Epithelial cell of prostate (primary cell): ENCODE results near the gene DRGX.

Experiments used
- DNase-seq: peaks from one replicate; pipeline ENCODE4 v3.0.0-alpha.2; 2011; ENCODE audit warnings: low read depth, low spot score
- H3K27ac ChIP-seq: fragments of 450-650 bp; 2 replicates; pipeline ENCODE4 v1.5.1; 2017; ENCODE audit warnings: mild to moderate bottlenecking

DRGX gene

DNA sequence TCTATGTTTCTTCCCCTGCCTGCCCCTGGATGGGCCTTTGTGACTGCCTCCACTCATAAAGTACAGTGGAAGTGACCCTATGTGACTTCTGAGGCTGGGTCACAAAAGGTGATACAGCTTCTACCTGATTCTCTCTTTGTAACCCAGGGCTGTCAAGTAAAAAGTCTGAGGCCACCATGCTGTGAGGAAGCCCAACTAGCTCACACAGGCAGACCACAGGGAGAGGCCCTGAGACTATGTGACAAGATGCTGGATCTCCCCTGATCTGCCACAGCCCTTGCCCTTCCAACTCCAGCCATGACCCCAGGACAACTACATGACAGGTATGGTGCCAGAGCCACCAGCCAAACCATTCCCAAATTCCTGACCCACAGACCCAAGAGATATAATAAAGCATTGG, 45.8 kb downstream of the DRGX start:
- DNase-seq = no peak
- H3K27ac ChIP-seq = no peak overlapping the region

DNA sequence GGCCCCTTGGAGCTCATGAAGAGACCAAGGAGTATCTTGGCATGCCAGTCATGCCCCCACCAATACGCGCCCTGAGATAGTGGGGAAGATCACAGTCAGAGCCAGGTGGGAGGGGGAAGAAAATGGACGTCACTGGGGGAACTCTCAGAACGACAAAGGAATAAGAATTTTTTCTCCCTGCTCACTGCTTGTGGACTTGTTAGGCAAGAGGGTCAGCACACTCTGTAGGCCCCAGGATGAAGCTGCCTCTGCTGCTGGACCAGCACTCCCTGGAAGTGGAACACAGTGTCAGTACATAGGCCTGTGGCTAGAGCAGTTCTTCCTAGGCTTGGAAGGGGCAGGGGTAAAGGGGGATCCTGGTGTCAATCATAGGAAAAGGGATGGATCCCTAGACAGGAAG, 46.5 kb downstream of the DRGX start:
- no peak for DNase-seq
- no peak overlapping the region for H3K27ac ChIP-seq

DNA sequence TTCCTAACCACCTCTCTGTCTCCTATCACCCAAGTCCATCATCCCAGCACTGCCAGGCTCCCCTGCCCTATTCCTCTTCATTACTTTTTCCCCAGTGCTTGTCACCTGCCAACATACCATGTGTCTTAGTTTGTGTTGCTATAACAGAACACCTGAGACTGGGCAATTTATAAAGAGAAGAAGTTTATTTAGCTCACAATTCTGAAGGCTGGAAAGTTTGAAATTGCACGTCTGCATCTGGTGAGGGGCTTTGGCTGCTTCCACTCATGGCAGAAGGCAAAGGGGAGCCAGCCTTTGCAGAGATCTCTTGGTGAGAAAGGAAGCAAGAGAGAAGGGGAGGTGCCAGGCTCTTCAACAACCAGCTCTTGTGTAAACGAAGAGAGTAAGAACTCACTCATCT, 47.3 kb downstream of the DRGX start:
- no peak overlapping the region for H3K27ac ChIP-seq
- DNase-seq = no peak

DNA sequence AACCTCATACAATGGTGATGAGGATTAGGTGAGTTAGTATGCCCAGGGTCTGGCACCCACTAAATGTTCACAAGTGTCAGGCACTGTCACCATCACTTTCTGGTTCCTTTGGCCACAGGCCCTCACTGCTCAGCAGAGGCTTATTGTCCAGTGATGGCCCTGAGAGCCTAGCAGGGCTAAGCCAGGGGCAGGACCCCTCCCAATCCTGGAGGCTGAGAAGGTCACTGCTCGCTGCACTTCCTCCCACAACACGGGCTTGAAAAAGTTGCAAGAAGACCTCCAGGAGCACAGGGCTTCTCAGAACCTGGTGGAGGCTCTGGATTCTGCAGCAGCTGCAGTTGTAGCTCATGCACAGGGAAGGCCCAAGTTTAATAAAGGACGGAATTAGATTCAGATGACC, 48.1 kb downstream of the DRGX start:
- DNase-seq = no peak
- H3K27ac ChIP-seq = no peak overlapping the region

DNA sequence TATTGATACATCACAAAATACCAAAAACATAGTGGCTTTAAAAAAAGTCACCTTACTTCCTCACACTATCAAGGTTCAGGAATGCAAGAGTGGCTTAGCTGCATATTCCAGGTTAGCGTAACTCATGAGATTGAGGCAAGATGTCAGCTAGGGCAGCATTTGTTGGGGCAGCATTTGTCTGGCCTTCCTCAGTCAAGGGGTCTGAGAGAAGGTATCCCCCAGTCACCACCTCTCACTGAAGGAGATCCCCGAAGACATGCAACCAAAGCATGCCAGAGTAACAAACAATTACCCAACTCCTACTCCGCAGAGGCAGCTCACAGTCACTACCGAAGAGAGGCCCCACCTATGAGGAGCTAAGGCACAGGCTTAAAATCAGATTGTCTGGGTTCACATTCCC, 48.5 kb downstream of the DRGX start:
- H3K27ac ChIP-seq = no peak overlapping the region
- no peak for DNase-seq

DNA sequence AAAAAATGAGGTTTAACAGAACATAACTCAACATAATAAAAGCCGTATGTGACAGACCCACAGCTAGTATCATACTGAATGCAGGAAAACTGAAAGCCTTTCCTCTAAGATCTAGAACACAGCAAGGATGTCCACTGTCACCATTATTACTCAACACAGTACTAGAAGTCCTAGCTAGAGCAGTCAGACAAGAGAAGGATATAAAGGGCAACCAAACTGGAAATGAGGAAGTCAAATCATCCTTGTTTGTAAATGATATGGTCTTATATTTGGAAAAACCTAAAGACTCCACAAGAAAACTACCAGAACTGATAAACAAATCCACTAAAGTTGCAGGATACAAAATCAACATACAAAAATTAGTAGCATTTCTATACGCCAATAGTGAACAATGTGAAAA, 51.0 kb downstream of the DRGX start:
- DNase-seq = no peak
- no peak overlapping the region for H3K27ac ChIP-seq

DNA sequence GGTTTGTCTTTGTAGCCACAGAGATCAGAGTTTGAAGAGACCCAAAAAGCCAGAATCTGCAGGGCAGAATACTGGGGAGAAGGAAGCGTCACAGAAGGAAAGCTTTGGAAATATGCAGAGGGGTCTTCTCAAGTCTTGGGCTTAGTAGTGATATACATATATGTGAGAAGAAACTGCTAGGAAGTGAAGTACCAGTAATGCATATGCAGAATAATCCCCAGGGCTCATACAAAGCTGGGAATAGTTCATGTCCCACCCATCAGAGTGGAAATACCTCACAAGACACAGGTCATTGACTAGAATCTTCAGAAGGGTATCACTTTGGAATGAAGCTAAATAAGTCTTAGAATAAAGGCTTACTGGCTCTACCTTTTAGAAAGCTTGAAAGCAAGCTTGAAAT, 57.3 kb downstream of the DRGX start:
- H3K27ac ChIP-seq = no peak overlapping the region
- no peak for DNase-seq

DNA sequence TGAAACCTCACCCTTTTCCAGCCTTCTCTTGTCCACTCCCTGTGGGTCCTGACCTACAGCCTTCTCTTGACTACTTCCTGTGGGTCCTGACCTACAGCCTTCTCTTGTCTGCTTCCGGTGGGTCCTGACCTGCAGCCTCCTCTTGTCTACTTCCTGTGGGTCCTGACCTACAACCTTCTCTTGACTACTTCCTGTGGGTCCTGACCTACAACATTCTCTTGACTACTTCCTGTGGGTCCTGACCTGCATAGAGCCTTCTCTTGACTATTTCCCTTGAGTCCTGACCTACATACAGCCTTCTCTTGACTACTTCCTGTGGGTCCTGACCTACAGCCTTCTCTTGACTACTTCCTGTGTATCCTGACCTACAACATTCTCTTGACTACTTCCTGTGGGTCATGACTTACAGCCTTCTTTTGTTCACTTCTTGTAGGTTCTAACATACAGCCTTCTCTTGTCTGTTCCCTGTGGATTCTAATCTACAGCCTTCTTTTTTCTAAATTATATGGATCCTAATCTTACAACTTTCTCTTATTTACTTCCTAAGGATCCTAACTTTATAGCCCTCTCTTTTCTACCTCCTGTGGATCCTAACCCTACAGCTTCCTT, 60.4 kb downstream of the DRGX start:
- H3K27ac ChIP-seq = no peak overlapping the region
- DNase-seq = no peak

DNA sequence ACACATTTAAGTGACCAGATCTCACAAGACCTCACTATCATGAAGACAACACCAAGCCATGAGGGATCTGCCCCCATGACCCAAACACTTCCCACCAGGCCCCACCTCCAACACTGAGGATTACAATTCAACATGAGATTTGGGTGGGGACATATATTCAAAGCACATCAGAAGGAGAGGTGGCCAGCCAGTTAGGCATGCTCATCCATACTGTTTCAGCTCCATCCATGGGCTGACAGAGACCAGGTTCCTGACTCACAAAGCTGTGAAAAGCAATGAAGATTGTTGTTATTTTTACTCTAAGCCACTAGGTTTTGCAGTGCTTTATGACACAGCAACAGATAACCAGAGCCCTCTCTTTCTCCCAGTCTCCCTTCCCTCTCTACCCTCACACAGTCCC, 60.9 kb downstream of the DRGX start:
- no peak for DNase-seq
- no peak overlapping the region for H3K27ac ChIP-seq

DNA sequence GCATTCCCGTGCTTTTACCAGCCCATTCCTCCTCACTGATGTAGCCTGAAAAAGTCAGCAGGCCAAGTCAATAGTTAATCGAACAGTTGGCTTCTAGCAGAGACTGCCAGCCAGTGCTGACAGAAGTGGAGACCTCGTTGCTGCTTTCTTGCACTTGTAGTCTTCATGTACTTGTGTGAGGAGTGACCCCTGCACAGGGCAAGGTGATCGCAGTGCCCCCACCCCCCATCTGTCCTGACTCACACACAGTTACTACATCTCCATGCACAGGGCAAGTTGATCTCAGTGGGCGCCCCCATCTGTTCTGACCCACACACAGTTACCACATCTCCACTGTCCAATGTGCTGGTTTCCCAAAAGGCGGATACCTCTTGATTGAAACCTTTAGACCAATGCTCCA, 62.7 kb downstream of the DRGX start:
- no peak overlapping the region for H3K27ac ChIP-seq
- no peak for DNase-seq

DNA sequence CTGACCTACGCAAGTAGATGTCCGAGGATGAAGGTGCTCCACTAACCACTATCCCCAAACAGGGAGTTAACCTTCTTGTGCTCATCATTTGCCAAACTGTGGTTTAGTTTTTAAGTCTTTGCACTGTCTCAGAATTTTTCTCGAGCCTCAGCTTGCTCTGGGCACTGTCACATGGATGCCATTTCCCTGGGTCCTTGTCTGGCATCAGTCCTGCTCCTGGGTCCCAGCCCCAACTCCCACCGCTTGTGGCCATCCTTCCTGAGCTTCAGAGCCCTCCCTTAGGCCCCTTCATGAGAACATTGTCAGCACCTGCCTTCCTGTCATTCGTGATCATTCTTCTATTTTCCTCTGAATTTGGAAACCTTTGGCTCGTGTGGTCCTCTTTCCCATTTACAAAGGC, 63.1 kb downstream of the DRGX start:
- no peak for DNase-seq
- H3K27ac ChIP-seq = no peak overlapping the region

DNA sequence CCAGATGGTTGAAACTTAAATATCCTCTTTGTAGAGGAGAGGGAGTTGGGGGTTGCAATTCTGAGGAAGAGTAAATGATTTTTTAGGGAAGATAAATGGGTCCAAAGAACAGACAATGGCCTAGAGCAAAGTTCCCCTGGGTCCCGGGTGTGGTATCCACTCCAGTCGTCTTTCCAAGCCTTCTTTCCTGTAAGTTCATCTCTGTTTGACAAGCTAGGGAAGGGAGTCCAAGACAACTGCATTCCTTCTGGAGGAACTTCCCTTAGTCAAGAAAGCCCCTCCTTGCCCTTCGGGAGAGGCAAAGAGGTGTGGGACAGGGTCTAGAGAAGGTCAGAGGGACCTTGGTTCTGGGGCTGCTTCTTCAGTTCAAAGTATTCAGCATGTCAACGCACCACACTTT, 63.6 kb downstream of the DRGX start:
- H3K27ac ChIP-seq = no peak overlapping the region
- no peak for DNase-seq

DNA sequence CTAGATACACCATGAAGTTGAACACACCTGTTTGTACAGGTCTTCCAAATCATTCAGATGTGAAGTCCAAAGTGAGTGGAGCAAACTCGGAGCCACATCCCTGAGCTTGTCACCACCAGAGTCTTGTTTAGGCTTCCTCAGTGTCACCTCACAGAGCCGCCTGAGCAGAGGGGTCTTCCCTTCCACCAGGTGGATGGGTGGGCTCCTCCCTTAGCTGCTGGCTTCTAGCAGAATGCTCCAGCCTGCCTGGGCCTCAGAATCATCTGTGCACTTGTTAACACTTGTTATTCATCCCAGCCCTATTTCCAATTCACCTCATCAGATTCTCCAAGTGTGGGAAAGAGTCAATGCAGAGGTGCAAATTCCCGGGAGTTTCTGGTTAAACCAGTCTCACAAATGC, 64.5 kb downstream of the DRGX start:
- H3K27ac ChIP-seq = no peak overlapping the region
- no peak for DNase-seq

DNA sequence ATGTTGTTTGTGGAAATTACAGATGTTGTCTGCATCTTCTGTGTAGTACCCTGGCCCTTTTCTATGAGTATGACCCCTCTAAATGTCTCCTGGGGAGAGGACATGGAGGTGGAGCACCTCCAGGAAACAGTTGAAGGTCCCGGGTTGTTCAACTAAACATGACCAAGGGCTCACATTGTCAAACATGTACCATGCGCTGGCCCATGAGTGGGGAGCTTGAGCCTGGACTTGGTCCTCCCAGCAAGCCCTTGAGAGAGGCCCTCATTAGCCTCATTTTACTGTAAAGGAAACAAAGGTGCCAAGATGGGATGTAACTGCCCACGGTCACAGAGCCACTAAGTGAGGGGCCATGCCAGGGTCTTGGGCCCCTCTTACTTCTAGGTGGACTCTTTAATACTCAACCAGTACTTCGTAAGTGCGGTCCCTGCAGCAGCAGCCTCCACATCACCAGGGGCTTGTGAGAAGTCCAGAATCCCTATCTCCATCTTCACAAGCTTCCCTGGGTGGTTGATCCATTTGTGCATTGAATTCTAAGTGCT, 65.7 kb downstream of the DRGX start:
- DNase-seq = no peak
- no peak overlapping the region for H3K27ac ChIP-seq

DNA sequence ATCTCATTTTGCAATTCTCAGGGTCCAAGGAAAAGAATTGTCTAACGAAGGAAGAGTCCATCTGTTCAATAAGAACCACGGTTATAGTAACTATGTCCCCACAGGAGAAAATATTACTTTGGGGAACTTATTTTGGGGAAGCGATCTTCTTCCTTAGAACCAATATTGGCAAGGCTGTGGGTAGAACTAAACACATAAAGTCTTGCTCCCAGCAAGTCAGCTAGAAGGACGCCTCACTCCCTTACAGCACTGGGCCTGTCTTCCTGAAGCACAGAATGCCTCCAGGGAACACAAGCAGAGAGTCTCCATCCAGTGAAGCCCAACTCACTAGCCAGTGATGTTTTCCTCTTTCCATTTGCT, 66.8 kb downstream of the DRGX start:
- no peak for DNase-seq
- H3K27ac ChIP-seq = no peak overlapping the region

DNA sequence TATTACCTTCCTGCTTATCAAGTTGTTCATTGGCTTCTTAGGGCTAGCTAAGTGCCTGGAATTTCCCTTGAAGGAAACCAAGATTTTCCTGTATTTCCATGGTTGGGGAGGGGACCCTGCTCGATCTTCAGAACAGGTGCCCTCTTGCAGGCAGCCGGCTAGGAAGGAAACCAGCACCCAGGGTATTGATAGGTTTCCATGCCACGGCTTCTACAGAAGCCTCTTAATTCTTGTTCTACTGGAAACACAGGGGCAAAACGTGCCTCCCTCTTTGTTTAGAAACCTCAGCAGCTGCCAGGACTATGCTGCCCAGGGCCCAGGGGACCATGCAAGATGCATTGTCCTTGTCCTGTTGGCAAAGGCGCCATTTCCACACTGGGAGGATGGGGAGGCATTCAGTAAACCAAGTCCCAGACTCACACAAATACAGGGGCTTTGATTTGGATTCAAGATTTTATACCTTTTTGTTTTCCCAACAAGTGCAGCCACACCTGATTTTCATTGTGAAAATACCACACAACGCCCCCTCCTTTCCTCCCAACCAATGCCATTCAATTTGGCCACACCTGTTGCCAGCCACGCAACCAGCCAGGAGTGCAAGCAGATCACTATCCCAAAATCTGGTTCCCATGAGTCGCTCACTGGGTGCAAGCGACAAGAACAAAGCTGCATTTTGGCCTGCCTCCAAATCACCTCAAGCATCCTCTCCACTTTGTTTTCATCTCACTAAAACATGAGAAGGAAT, 67.3 kb downstream of the DRGX start:
- no peak for DNase-seq
- H3K27ac ChIP-seq = no peak overlapping the region

DNA sequence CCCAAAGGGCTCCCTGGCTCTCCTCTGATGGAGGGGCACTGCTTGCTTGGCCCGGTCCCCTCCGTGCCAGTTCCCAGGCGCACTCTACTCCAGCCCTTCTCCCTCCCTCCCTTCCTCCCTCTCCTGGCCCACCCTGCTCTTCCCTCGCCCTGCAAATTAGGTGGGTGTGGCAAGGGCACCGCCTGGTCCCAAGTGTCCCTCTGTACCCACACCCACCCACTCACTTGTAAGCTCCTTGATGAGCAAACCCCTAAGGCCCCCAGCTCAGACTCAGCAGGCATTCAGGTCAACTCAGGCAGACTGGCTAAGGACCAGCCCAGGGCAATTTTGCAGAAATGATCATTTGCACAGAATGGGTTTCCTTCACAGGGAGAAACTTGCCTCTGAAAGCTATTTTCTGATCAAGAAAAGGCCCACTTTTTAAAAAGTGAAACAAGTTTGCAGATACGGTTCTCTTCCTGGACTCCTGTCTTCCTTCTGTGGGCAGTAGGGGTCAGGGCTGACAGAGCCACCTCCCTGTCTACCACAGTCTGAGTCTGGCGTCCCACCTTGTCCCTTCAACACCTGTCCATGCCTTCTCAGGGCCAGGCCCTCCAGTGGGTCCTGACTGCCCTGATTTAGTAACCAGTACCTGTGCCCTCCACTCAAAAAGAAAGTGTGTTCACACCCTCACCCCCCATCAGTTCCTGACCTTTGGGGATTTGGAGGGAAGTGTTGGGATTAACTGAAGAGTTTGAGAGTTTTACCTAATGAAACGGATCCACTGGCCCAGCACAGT, 68.7 kb downstream of the DRGX start:
- H3K27ac ChIP-seq = no peak overlapping the region
- DNase-seq = no peak

DNA sequence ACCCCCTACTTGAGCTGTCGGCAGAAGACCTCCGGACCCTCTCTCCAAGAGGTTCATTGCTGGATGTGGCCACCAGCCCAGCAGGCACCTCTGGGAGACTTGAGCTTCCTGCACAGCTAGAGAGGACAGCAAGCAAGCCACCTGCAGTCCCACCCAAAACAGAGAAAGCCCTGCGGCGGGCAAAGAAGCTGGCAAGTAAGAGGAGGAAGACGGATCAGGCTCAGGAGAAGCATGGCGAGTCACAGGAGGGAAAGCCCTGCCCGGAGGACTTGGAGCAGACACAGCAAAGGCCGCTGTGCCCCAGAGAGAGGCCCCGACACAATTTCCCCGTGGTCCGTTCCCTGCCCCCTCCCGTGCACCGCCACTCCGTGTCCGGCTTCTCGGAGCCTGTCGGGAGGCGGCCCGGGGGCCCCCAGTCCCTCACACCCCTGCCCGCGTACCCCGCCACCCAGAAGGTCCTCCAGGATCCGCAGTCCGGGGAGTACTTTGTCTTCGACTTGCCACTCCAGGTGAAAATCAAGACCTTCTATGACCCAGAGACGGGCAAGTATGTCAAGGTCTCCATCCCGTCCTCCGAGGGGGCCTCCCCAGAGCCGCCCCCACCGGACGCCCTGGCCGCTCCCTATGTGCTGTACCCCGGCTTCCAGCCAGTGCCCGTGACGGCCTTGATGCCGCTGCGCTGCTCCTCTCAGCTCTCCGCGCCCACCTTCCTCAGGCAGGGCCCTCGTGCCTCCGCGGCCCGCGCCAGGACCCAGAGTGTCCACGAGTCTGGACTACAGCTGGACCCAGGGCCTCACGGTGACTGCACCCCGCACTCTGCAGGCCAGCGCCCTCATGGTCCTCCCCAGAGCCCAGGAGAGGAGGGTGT, 69.7 kb downstream of the DRGX start:
- DNase-seq = no peak

DNA sequence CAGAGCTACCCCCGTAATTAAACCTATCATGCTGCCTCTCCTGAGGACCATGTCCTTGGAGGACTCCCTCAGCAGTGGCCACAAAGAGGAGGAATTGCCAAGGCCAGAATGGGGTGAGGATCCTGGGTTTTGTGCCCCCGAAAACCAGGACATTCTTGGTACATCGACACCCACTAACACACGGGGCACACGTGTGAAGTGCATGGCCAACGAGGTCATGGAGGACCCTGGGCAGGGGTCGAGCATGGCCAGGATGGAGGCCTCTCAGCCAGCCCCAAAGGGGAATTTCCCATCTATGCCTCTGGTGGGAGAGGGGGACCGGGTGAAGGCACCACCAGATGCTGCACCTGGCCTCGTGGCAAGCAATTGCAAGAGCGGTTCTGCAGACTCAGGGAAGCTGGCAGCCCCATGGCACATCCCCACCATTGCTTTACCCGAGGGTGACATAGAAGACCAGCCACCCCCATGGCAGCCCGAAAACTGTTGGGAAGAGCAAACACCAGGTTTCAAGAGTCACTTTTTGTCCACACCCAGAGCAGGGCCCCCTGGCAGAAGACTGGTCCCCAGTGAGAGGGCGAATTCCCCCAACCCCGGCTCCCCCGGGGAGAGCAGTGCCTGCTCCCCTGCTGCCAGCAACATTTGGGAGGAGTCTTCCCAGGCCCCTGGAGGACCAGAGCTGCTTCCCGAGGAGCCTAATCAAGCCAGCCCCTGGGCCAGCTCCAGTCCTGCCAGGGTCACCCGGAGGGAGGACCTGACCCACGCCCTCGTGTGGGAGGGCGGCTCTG, 70.6 kb downstream of the DRGX start:
- DNase-seq = no peak
- H3K27ac ChIP-seq = no peak overlapping the region

More for the DNA sequence above, 69.7 kb downstream of the DRGX start:
- no peak overlapping the region for H3K27ac ChIP-seq

DNA sequence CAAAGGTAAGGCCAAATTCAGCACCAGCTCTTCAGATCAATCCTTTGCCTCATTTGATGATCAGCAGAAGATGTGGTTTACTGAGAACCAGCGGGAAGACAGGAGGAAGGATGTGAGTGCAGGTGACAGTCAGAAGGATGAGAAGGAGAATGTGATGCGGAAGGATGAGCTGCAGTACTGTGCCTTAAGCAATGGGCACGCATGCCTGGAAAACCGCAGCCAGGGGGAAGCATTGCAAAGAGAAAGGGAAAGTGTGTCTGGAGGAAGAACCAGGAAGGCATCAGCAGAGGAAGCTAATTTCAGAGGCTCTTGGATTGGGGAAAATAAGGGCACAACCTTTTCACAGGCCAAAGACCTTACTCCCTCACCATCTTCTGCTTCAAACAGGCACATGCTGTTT, 71.2 kb downstream of the DRGX start:
- H3K27ac ChIP-seq = no peak overlapping the region
- no peak for DNase-seq
